Stimulated activated CD4-positive, alpha-beta T cell treated with anti-CD3 and anti-CD28 coated beads, Interleukin-15, amount 100 ng/mL, for 1 hour (primary cell): ENCODE measurements around the gene DAAM1.

Experiments used
- DNase-seq, 2 donors: peaks; one replicate each; pipeline ENCODE4 v3.0.0-alpha.2; 2020; ENCODE audit warnings: low read depth in 1 of 2, low spot score in 1 of 2

Gene DAAM1

DNA sequence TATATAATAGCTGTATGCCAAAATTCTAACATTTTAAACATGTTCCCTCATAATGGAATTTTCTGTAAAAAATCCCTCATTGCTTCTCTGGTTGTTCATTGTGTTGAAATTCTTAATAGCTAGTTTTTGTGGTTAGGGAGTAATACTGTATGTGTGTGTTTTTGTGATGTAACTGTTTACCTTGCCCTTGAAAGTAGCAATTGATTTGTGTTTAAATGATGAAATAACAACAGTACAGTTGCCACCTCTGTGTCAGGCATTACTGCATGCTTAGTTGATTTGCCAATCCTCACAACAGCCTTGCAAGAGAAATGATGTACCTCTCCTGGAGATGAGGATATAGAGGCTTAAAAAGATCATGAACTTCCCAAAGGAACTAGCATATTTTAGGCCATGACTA is 94.9 kb downstream of the DAAM1 start:
- no peak for DNase-seq

DNA sequence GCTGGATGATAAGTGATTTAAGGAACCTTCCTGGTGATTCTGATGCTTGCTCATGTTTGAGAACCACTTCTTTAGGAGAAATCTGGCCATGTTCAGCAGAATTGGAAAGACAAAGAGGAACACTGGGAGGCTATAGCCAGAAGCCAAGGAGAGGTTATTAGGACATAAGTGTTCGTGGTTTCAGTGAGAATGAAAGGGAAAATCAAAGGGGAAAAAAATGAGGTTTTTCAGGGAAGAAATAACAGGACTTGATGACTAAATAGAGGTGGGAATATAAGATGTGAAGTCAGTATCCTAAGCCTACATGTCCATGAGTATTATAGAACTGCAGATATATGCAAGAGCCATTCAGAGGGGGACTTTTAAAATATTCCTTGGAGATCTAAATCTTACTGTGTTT is 95.6 kb downstream of the DAAM1 start:
- no peak for DNase-seq

GRCh38 chr14:59292028-59292427 is 103.6 kb downstream of the DAAM1 start:
- DNase-seq: no peak

- no peak for DNase-seq
Measured at GRCh38 chr14:59292921-59293534, 104.6 kb downstream of the DAAM1 start.

GRCh38 chr14:59293935-59294661 is 105.6 kb downstream of the DAAM1 start:
- no peak for DNase-seq

GRCh38 chr14:59294662-59294992 is 106.2 kb downstream of the DAAM1 start:
- no peak for DNase-seq

DNA sequence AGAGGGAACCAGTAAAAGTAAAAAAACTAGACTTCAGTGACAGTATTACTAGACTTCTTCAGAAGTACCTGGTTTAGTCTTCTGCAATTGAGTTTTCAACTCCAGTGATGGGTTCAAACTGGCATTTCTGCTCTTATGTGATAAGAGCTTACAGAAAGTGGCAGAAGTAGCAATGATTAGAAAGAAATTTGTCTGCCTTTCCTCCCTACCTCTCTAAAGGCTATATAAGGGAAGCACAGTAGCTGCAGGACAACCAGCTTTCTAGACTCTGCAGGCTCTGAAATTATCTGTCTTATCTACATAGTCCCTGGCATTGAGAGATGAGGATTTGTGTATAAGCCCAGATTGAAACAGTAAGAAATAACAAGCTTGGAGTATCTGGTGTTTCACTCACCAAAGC is 107.5 kb downstream of the DAAM1 start:
- no peak for DNase-seq

- no peak for DNase-seq
Measured at GRCh38 chr14:59296508-59296907, 108.0 kb downstream of the DAAM1 start.

GRCh38 chr14:59297071-59297776 is 108.8 kb downstream of the DAAM1 start:
- no peak for DNase-seq

- no peak for DNase-seq
Measured at GRCh38 chr14:59299731-59300130, 111.3 kb downstream of the DAAM1 start.

- no peak for DNase-seq
Measured at GRCh38 chr14:59301354-59301753, 112.9 kb downstream of the DAAM1 start.

- no peak for DNase-seq
Measured at GRCh38 chr14:59302313-59302712, 113.8 kb downstream of the DAAM1 start.

DNA sequence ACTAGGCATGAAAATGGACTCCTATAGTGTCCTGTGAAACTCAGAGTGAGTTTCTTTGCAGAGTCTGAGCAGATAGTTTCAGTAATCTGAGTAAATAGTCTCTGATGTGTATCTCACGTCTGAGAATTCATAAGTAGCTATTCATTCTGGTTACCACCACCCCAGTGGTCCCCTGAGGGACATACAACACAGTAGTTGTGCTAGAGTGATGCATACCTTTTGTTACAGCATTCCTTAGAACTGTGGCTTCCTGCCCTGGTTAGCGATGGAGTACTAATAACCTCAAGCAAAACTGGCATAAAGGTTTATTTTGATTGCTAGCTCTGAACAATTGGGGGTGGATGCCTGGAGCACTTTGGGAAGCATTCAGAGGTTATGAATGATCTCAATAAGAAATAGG is 114.7 kb downstream of the DAAM1 start:
- DNase-seq: no peak

DNA sequence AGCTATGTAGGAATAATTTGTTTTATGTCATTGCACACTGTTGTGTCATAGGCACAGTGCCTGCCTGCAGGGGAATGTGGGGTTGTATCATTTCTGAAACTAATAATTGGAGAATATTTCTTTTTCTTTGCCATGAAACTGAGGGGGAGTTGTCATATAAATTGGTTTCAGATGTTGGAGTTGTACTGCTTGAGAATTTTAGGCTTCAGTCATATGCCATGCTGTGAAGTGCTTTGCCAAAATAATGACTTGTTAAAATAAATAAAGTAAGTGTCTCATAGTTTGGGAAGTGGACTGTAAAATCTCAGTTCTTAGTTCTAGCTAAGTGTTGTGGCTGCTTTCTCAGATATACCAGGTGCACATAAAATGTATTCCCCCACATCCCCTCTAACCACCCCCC is 116.8 kb downstream of the DAAM1 start:
- DNase-seq: no peak

GRCh38 chr14:59305836-59306555 is 117.5 kb downstream of the DAAM1 start:
- no peak for DNase-seq

- no peak for DNase-seq
Measured at GRCh38 chr14:59306775-59307174, 118.3 kb downstream of the DAAM1 start.

DNA sequence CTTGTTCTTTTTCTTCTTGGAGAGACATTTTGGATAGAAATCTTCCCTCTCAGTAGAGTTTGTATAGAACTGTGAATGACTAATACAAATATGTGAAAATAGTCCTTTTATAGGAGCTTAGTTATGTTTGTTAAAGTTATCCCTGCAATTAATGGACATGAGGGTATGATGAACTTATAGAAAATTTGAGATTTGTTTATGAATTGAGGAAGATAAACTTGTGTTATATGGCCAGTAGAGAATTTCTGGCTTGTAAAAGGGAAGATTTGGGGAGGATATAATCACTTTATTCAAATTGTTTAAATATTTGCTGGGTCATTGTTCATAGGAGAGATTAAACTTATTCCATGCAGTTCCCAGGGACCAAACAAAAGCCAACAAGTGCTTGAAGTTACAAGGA is 119.6 kb downstream of the DAAM1 start:
- no peak for DNase-seq

GRCh38 chr14:59308673-59309072 is 120.2 kb downstream of the DAAM1 start:
- no peak for DNase-seq

- DNase-seq: no peak
Measured at GRCh38 chr14:59309291-59309900, 120.9 kb downstream of the DAAM1 start.

GRCh38 chr14:59310633-59311032 is 122.2 kb downstream of the DAAM1 start:
- DNase-seq: no peak

DNA sequence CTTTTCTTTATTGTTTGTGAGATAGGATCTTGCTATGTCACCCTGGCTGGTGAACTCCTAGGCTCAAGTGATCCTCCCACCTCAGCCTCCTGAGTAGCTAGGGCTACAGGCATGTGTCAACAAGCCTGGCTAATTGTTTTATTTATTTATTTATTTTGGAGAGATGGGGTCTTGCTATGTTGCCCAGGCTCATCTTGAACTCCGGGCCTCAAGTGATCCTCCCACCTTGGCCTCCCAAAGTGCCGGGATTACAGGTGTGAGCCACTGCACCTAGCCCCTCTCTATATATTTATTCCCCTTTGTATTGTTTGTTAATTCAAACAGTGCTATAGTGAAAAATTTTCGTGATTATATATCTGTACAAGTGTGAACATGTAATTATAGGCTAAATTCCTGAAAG is 123.3 kb downstream of the DAAM1 start:
- no peak for DNase-seq
